Right lobe of liver (tissue), 6 donors: ENCODE results near the gene DDX17. TPM values are rescaled to one million over a fixed set of nuclear protein-coding genes. Genes with fewer than 3 reads are reported as not detected.

Experiments used
- ATAC-seq, 4 donors: fragments of 200-7000 bp; cut with Tn5 transposase; one replicate each; pipeline ENCODE4 v1.9.1; 2020; ENCODE audit warnings: mild to moderate bottlenecking in 4 of 4, moderate library complexity in 4 of 4
- DNase-seq, 3 donors: peaks; one replicate each; pipeline ENCODE4 v3.0.0-alpha.2; 2020
- H3K27ac ChIP-seq, 3 donors: fragments of 200-600 bp; one replicate each; pipeline ENCODE4 v1.8.0; 2022
- H3K27me3 ChIP-seq, 2 donors: fragments of 200-600 bp; one replicate each; pipeline ENCODE4 v1.8.0; 2022
- H3K36me3 ChIP-seq, 4 donors: fragments of 200-600 bp; sonication (generic) in 1 of 4; one replicate each; pipeline versions ENCODE4 v1.5.1 to v1.8.0; 2017 to 2022; ENCODE audit warnings: control low read depth in 1 of 4
- H3K4me1 ChIP-seq, 4 donors: fragments of 200-600 bp; sonication (generic) in 1 of 4; one replicate each; pipeline versions ENCODE4 v1.5.1 to v1.8.0; 2017 to 2022; ENCODE audit warnings: control low read depth in 1 of 4
- H3K4me3 ChIP-seq, 3 donors: fragments of 200-600 bp; one replicate each; pipeline ENCODE4 v1.8.0; 2022
- H3K9me3 ChIP-seq, 4 donors: fragments of 200-600 bp; sonication (generic) in 1 of 4; one replicate each; pipeline versions ENCODE4 v1.5.1 to v1.8.0; 2017 to 2022; ENCODE audit warnings: control low read depth in 1 of 4
- CTCF ChIP-seq, 4 donors: fragments of 200-600 bp in 3 of 4; fragments of 450-650 bp in 1 of 4; IDR thresholded peaks; one replicate each; pipeline versions ENCODE4 v1.5.1 to v1.8.0; 2016 to 2022; ENCODE audit warnings: antibody characterized with exemption in 4 of 4, mild to moderate bottlenecking in 2 of 4
- POLR2A ChIP-seq: fragments of 450-650 bp; IDR thresholded peaks from one replicate; pipeline ENCODE4 v1.6.1; 2017; ENCODE audit warnings: antibody characterized with exemption, mild to moderate bottlenecking
- WGBS: methylation state at CpG from one replicate; pipeline ENCODE4 v1.1.6; 2018; ENCODE audit warnings: low coverage, low lambda C conversion rate; ENCODE audit not compliant: insufficient coverage; ENCODE audit errors: missing lambda C conversion rate; 5-methylcytosine and 5-hydroxymethylcytosine counted together
- intact Hi-C, 2 donors: fragments of 100-400 bp; cut with DNase I; formaldehyde crosslinking; loops; one replicate each; pipeline versions ENCODE4 v1.11.2 to v1.14.1; 2022
- total RNA-seq, 6 experiments: library from RNA; depleted of rRNA in 2 of 6; stranded (reverse); fragments of >200 nt in 2 of 6; fragmentation: NEBNext Ultra II Directional in 3 of 6; extraction: Animal tissue kit (Norgen Biotek cat#: 25700) in 3 of 6; gene quantifications; one replicate each; pipeline versions ENCODE4 v1.1.0 to v1.2.4, GENCODE V29; 2016 to 2023
- donor health status: DM: no; HTN: yes; CAD: no.
- donor health status: DM: no; HTN: no; CAD: no.
- donor health status: DM: no; HTN: no; CAD: no.
- donor health status: DM: no; HTN: yes; CAD: no.
- donor health status: DM: no; HTN: yes; CAD: no.

The DDX17 gene
- total RNA-seq, 6 experiments from 2014 or later = 128 to 205 (median 184) TPM

- intact Hi-C loops = no loop called here
- Histone ChIP-seq H3K4me1 (no peaks in the 10 kb centered on the region), H3K9me3 (no peaks in the 10 kb centered on the region), H3K4me3 (no peak overlapping the region), H3K36me3 (no peaks in the 10 kb centered on the region), H3K27me3 (no peaks in the 10 kb centered on the region), H3K27ac (no peak overlapping the region)
- DNase-seq (no peak), ATAC-seq (no peak)
- TF ChIP-seq POLR2A (no peak), CTCF (IDR thresholded peaks at IDR 0.05) (no peak)
- 91% methylated on average over 4 of the region's 4 CpGs for WGBS
Observed at GRCh38 chr22:38531251-38531938, 25.3 kb upstream of the DDX17 start.

GRCh38 chr22:38524429-38524828 lies 18.3 kb upstream of the DDX17 start:
- H3K4me1 ChIP-seq = no peaks in the 10 kb centered on the region
- intact Hi-C loops = no loop called here
- no peaks in the 10 kb centered on the region for H3K9me3 ChIP-seq
- WGBS = 75% methylated on average over 3 of the region's 3 CpGs
- no peaks in the 10 kb centered on the region for H3K27me3 ChIP-seq
- H3K27ac ChIP-seq = no peak overlapping the region
- no peak overlapping the region for H3K4me3 ChIP-seq
- no peak for TF ChIP-seq CTCF (IDR thresholded peaks at IDR 0.05)
- TF ChIP-seq POLR2A = no peak
- DNase-seq (no peak), ATAC-seq (no peak)
- H3K36me3 ChIP-seq = no peaks in the 10 kb centered on the region

- H3K27ac ChIP-seq = no peak overlapping the region
- H3K9me3 ChIP-seq = no peaks in the 10 kb centered on the region
- intact Hi-C loops = no loop called here
- 88% methylated on average over 5 of the region's 5 CpGs for WGBS
- DNase-seq (no peak), ATAC-seq (no peak)
- no peak overlapping the region for H3K4me3 ChIP-seq
- H3K36me3 ChIP-seq = no peaks in the 10 kb centered on the region
- no peaks in the 10 kb centered on the region for H3K4me1 ChIP-seq
- TF ChIP-seq CTCF (IDR thresholded peaks at IDR 0.05) = no peak
- no peak for TF ChIP-seq POLR2A
- no peaks in the 10 kb centered on the region for H3K27me3 ChIP-seq
Observed at GRCh38 chr22:38523479-38523878, 17.4 kb upstream of the DDX17 start.

- H3K4me3 ChIP-seq = no peak overlapping the region
- ATAC-seq (no peak), DNase-seq (no peak)
- TF ChIP-seq CTCF (IDR thresholded peaks at IDR 0.05) (no peak), POLR2A (no peak)
- H3K9me3 ChIP-seq = no peaks in the 10 kb centered on the region
- H3K36me3 ChIP-seq = no peaks in the 10 kb centered on the region
- no peaks in the 10 kb centered on the region for H3K4me1 ChIP-seq
- 85% methylated on average over 3 of the region's 3 CpGs for WGBS
- no peak overlapping the region for H3K27ac ChIP-seq
- H3K27me3 ChIP-seq = no peaks in the 10 kb centered on the region
- intact Hi-C loops = no loop called here
Observed at GRCh38 chr22:38523029-38523428, 16.9 kb upstream of the DDX17 start.
